Suprapubic skin (tissue), 4 donors: ENCODE results near the gene EVX1. TPM values are rescaled to one million over a fixed set of nuclear protein-coding genes. Genes with fewer than 3 reads are reported as not detected.

ENCODE experiments used
- DNase-seq, 2 donors: peaks; one replicate each; pipeline ENCODE4 v3.0.0-alpha.2; 2019; ENCODE audit warnings: low spot score in 2 of 2
- H3K27ac ChIP-seq: fragments of 200-600 bp; sonication (generic); one replicate; pipeline ENCODE4 v1.5.1; 2019
- H3K27me3 ChIP-seq: fragments of 200-600 bp; sonication (generic); one replicate; pipeline ENCODE4 v1.5.1; 2019
- H3K36me3 ChIP-seq: fragments of 200-600 bp; sonication (generic); one replicate; pipeline ENCODE4 v1.5.1; 2019
- H3K4me1 ChIP-seq: fragments of 200-600 bp; sonication (generic); one replicate; pipeline ENCODE4 v1.5.1; 2019
- H3K4me3 ChIP-seq: fragments of 200-600 bp; sonication (generic); one replicate; pipeline ENCODE4 v1.5.1; 2019; ENCODE audit warnings: mild to moderate bottlenecking
- H3K9me3 ChIP-seq: fragments of 200-600 bp; sonication (generic); one replicate; pipeline ENCODE4 v1.5.1; 2019
- CTCF ChIP-seq, 2 donors: fragments of 200-600 bp in 1 of 2; fragments of 450-650 bp in 1 of 2; sonication (generic) in 1 of 2; IDR thresholded peaks; one replicate each; pipeline ENCODE4 v1.5.1; 2016 to 2019; ENCODE audit warnings: antibody characterized with exemption in 2 of 2, mild to moderate bottlenecking in 1 of 2, moderate library complexity in 1 of 2
- EP300 ChIP-seq: sonication (generic); formaldehyde crosslinking; IDR thresholded peaks from one replicate; pipeline ENCODE4 v1.6.1; 2017; ENCODE audit warnings: antibody characterized with exemption
- POLR2A ChIP-seq, 2 donors: fragments of 450-650 bp; IDR thresholded peaks; one replicate each; pipeline ENCODE4 v1.6.1; 2017; ENCODE audit warnings: antibody characterized with exemption in 2 of 2, mild to moderate bottlenecking in 2 of 2, moderate library complexity in 2 of 2
- POLR2AphosphoS5 ChIP-seq, 3 donors: sonication (generic); formaldehyde crosslinking; IDR thresholded peaks; one replicate each; pipeline ENCODE4 v1.6.1; 2017; ENCODE audit warnings: antibody characterized with exemption in 3 of 3
- WGBS: methylation state at CpG from one replicate; pipeline ENCODE4 v1.1.5; 2018; 5-methylcytosine and 5-hydroxymethylcytosine counted together
- total RNA-seq, 4 donors: library from RNA; depleted of rRNA; stranded (reverse); fragments of >200 nt; gene quantifications; one replicate each; pipeline ENCODE4 v1.1.0, GENCODE V29; 2016

Gene EVX1
- total RNA-seq, 4 donors from 2014 or later, result not detected

GRCh38 chr7:27208998-27209397 lies 33.6 kb upstream of the EVX1 start:
- Histone ChIP-seq H3K4me3 (no peak overlapping the region), H3K9me3 (no peaks in the 10 kb centered on the region), H3K27ac (no peak overlapping the region), H3K4me1 (peaks cover 29% of the 10 kb centered on the region), H3K27me3 (peaks cover 100% of the 10 kb centered on the region), H3K36me3 (no peaks in the 10 kb centered on the region)
- no peak for DNase-seq
- TF ChIP-seq CTCF (IDR thresholded peaks at IDR 0.05) (no peak), EP300 (no peak), POLR2AphosphoS5 (IDR thresholded peaks at IDR 0.05) (no peak), POLR2A (IDR thresholded peaks at IDR 0.05) (no peak)
- 87% methylated on average over 4 of the region's 4 CpGs for WGBS

GRCh38 chr7:27209933-27210440 lies 32.6 kb upstream of the EVX1 start:
- Histone ChIP-seq H3K4me3 (no peak overlapping the region), H3K4me1 (peaks cover 25% of the 10 kb centered on the region), H3K9me3 (no peaks in the 10 kb centered on the region), H3K27me3 (peaks cover 100% of the 10 kb centered on the region), H3K27ac (no peak overlapping the region), H3K36me3 (no peaks in the 10 kb centered on the region)
- WGBS, result no CpG with 5 or more reads among the region's 11 CpGs
- TF ChIP-seq CTCF (IDR thresholded peaks at IDR 0.05) (no peak), EP300 (no peak), POLR2A (IDR thresholded peaks at IDR 0.05) (no peak), POLR2AphosphoS5 (IDR thresholded peaks at IDR 0.05) (no peak)
- no peak for DNase-seq

- 16% methylated on average over 31 of the region's 32 CpGs for WGBS
- H3K27me3 ChIP-seq, result peaks cover 97% of the 10 kb centered on the region
- no peak overlapping the region for H3K27ac ChIP-seq
- no peak for DNase-seq
- H3K4me3 ChIP-seq, result peak overlapping the region; percentile 32
- H3K9me3 ChIP-seq, result no peaks in the 10 kb centered on the region
- H3K4me1 ChIP-seq, result peaks cover 19% of the 10 kb centered on the region
- TF ChIP-seq POLR2A (IDR thresholded peaks at IDR 0.05), result no peak
- peak; percentile 51 to 77 for TF ChIP-seq CTCF (IDR thresholded peaks at IDR 0.05)
- no peak for TF ChIP-seq EP300
- no peak for TF ChIP-seq POLR2AphosphoS5 (IDR thresholded peaks at IDR 0.05)
- no peaks in the 10 kb centered on the region for H3K36me3 ChIP-seq
Measured at GRCh38 chr7:27210441-27211083, 32.0 kb upstream of the EVX1 start.

GRCh38 chr7:27211084-27211446 lies 31.5 kb upstream of the EVX1 start:
- WGBS, result 100% methylated on average over 1 of the region's 1 CpG
- H3K27ac ChIP-seq, result no peak overlapping the region
- H3K4me3 ChIP-seq, result no peak overlapping the region
- no peaks in the 10 kb centered on the region for H3K9me3 ChIP-seq
- peaks cover 15% of the 10 kb centered on the region for H3K4me1 ChIP-seq
- DNase-seq, result no peak
- H3K36me3 ChIP-seq, result no peaks in the 10 kb centered on the region
- peaks cover 96% of the 10 kb centered on the region for H3K27me3 ChIP-seq
- no peak for TF ChIP-seq POLR2AphosphoS5 (IDR thresholded peaks at IDR 0.05)
- no peak for TF ChIP-seq EP300

- no peak for DNase-seq
- H3K4me3 ChIP-seq, result no peak overlapping the region
- H3K4me1 ChIP-seq, result peaks cover 15% of the 10 kb centered on the region
- H3K27me3 ChIP-seq, result peaks cover 96% of the 10 kb centered on the region
- H3K36me3 ChIP-seq, result no peaks in the 10 kb centered on the region
- H3K27ac ChIP-seq, result no peak overlapping the region
- TF ChIP-seq CTCF (IDR thresholded peaks at IDR 0.05) (no peak), POLR2AphosphoS5 (IDR thresholded peaks at IDR 0.05) (no peak), EP300 (no peak), POLR2A (IDR thresholded peaks at IDR 0.05) (no peak)
- 52% methylated on average over 3 of the region's 3 CpGs for WGBS
- no peaks in the 10 kb centered on the region for H3K9me3 ChIP-seq
Measured at GRCh38 chr7:27211764-27212204, 30.8 kb upstream of the EVX1 start.
